ENCODE data around the gene SORCS1. TPM values are rescaled to one million over a fixed set of nuclear protein-coding genes. Genes with fewer than 3 reads are reported as not detected.

Gene SORCS1
- total and polyA plus RNA-seq, 2 donors (not counting 1 experiment from before 2014, with no cell fraction given) = not detected

- Histone ChIP-seq H3K36me3 (replicated peaks in 1 of 2; ENCODE audit: control extremely low read depth in 1 of 2, control insufficient read depth in 1 of 2, extremely low read depth in 1 of 2, insufficient read depth in 2 of 2, low read length in 1 of 2) (no peaks in the 10 kb centered on the region), H3K79me2 (ENCODE audit: control insufficient read depth, insufficient read depth, low read length) (no peaks in the 10 kb centered on the region), H3K4me1 (ENCODE audit: control insufficient read depth in 2 of 2, insufficient read depth in 2 of 2, low read length in 2 of 2) (no peaks in the 10 kb centered on the region), H3K27me3 (replicated peaks in 1 of 4; ENCODE audit: control extremely low read depth in 1 of 4, control insufficient read depth in 3 of 4, insufficient read depth in 4 of 4, low read length in 3 of 4) (no peaks in the 10 kb centered on the region), H3K9me3 (ENCODE audit: control extremely low read depth in 1 of 3, control insufficient read depth in 2 of 3, insufficient read depth in 1 of 3, low read length in 2 of 3) (no peaks in the 10 kb centered on the region), H4K20me1 (ENCODE audit: control insufficient read depth, insufficient read depth, low read length, poor library complexity, severe bottlenecking) (no peaks in the 10 kb centered on the region), H3K9ac (ENCODE audit: low read length) (no peak overlapping the region), H3K4me3 (ENCODE audit: control extremely low read depth in 1 of 5, extremely low read depth in 1 of 5, insufficient read depth in 1 of 5, low read depth in 2 of 5, low read length in 4 of 5) (no peak overlapping the region), H2AFZ (ENCODE audit: insufficient read depth, low read depth, low read length, poor library complexity, severe bottlenecking) (no peak overlapping the region), H3K27ac (ENCODE audit: low read length in 2 of 2) (no peak overlapping the region), H3K4me2 (replicated peaks; ENCODE audit: low read depth, low read length, poor library complexity, severe bottlenecking) (no peak overlapping the region)
- no peak for TF ChIP-seq EZH2 (IDR thresholded peaks at IDR 0.05; ENCODE audit: borderline replicate concordance, insufficient read depth, low read depth, low read length, poor library complexity, severe bottlenecking)
- TF ChIP-seq, protein P1, sequence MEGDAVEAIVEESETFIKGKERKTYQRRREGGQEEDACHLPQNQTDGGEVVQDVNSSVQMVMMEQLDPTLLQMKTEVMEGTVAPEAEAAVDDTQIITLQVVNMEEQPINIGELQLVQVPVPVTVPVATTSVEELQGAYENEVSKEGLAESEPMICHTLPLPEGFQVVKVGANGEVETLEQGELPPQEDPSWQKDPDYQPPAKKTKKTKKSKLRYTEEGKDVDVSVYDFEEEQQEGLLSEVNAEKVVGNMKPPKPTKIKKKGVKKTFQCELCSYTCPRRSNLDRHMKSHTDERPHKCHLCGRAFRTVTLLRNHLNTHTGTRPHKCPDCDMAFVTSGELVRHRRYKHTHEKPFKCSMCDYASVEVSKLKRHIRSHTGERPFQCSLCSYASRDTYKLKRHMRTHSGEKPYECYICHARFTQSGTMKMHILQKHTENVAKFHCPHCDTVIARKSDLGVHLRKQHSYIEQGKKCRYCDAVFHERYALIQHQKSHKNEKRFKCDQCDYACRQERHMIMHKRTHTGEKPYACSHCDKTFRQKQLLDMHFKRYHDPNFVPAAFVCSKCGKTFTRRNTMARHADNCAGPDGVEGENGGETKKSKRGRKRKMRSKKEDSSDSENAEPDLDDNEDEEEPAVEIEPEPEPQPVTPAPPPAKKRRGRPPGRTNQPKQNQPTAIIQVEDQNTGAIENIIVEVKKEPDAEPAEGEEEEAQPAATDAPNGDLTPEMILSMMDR (IDR thresholded peaks at IDR 0.05) = no peak
- DNase-seq (no peak), ATAC-seq (ENCODE audit: low read depth) (no peak)
- Mint-ChIP-seq H3K27me3 (no peaks in the 10 kb centered on the region), H3K9me3 (ENCODE audit: insufficient read depth) (no peaks in the 10 kb centered on the region), H3K4me3 (no peak overlapping the region), H3K27ac (no peak overlapping the region), H3K4me1 (no peaks in the 10 kb centered on the region)
- ChIA-PET POLR2A (no interaction called here), CTCF (no interaction called here)
- intact Hi-C loops (cut with micrococcal nuclease) = no loop called here
Measured at GRCh38 chr10:107139237-107139636, 25.3 kb downstream of the SORCS1 start.

DNA sequence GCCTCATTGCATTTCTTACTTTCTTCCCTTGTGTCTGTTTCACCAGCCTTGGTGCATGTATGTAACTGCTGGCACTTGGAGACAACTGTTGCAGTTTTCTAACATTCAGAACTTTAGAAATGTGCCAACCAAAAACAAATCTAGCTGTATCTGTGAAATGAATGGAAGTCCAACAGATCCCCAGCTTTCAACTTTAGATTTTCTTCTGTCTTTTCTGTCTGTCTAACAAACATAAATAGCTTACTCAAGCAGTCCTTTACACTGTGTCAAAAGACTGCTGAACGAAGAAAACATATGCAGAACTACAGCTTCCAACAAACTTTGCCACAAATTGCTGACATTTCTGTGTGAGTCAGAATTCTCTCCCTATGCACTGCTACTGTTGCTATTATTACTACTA lies 30.9 kb downstream of the SORCS1 start:
- Histone ChIP-seq H3K4me3 (ENCODE audit: control extremely low read depth in 1 of 5, extremely low read depth in 1 of 5, insufficient read depth in 1 of 5, low read depth in 2 of 5, low read length in 4 of 5) (no peak overlapping the region), H3K4me1 (ENCODE audit: control insufficient read depth in 2 of 2, insufficient read depth in 2 of 2, low read length in 2 of 2) (no peaks in the 10 kb centered on the region), H3K27me3 (replicated peaks in 1 of 4; ENCODE audit: control extremely low read depth in 1 of 4, control insufficient read depth in 3 of 4, insufficient read depth in 4 of 4, low read length in 3 of 4) (no peaks in the 10 kb centered on the region), H3K27ac (ENCODE audit: low read length in 2 of 2) (no peak overlapping the region), H4K20me1 (ENCODE audit: control insufficient read depth, insufficient read depth, low read length, poor library complexity, severe bottlenecking) (no peaks in the 10 kb centered on the region), H3K79me2 (ENCODE audit: control insufficient read depth, insufficient read depth, low read length) (no peaks in the 10 kb centered on the region), H2AFZ (ENCODE audit: insufficient read depth, low read depth, low read length, poor library complexity, severe bottlenecking) (no peak overlapping the region), H3K9me3 (ENCODE audit: control extremely low read depth in 1 of 3, control insufficient read depth in 2 of 3, insufficient read depth in 1 of 3, low read length in 2 of 3) (no peaks in the 10 kb centered on the region), H3K4me2 (replicated peaks; ENCODE audit: low read depth, low read length, poor library complexity, severe bottlenecking) (no peak overlapping the region), H3K9ac (ENCODE audit: low read length) (no peak overlapping the region), H3K36me3 (replicated peaks in 1 of 2; ENCODE audit: control extremely low read depth in 1 of 2, control insufficient read depth in 1 of 2, extremely low read depth in 1 of 2, insufficient read depth in 2 of 2, low read length in 1 of 2) (no peaks in the 10 kb centered on the region)
- ChIA-PET CTCF (no interaction called here), POLR2A (no interaction called here)
- Mint-ChIP-seq H3K27me3 (no peaks in the 10 kb centered on the region), H3K4me1 (no peaks in the 10 kb centered on the region), H3K4me3 (no peak overlapping the region), H3K9me3 (ENCODE audit: insufficient read depth) (no peaks in the 10 kb centered on the region), H3K27ac (no peak overlapping the region)
- TF ChIP-seq, protein P1 (IDR thresholded peaks at IDR 0.05) = no peak
- no peak for TF ChIP-seq EZH2 (IDR thresholded peaks at IDR 0.05; ENCODE audit: borderline replicate concordance, insufficient read depth, low read depth, low read length, poor library complexity, severe bottlenecking)
- no CpG with 5 or more reads among the region's 1 CpG for WGBS (ENCODE audit: insufficient coverage)
- no peak for DNase-seq
- intact Hi-C loops (cut with micrococcal nuclease) = no loop called here
- ATAC-seq (ENCODE audit: low read depth) = no peak
